HepG2 (cell line): ENCODE data around the gene CAPS. TPM values are rescaled to one million over a fixed set of nuclear protein-coding genes. Genes with fewer than 3 reads are reported as not detected.
A peak's percentile ranks its signal among the peaks of the same experiment; 100 is the strongest.

Experiments
- ADNP ChIP-seq: sonication (generic); formaldehyde crosslinking; IDR thresholded peaks from 2 replicates; pipeline ENCODE4 v1.4.0; 2020; ENCODE audit warnings: missing genetic modification reagents
- CBX5 ChIP-seq: sonication (generic); formaldehyde crosslinking; IDR thresholded peaks from 2 replicates; pipeline ENCODE4 v1.4.0; 2020; ENCODE audit warnings: missing genetic modification reagents, borderline replicate concordance
- HOXA9 ChIP-seq: sonication (generic); formaldehyde crosslinking; IDR thresholded peaks from 2 replicates; pipeline ENCODE4 v1.8.1; 2022; ENCODE audit warnings: missing genetic modification reagents, mild to moderate bottlenecking, moderate library complexity, borderline replicate concordance
- KLF15 ChIP-seq: sonication (generic); formaldehyde crosslinking; IDR thresholded peaks from 2 replicates; pipeline ENCODE4 v1.8.1; 2023; ENCODE audit warnings: borderline replicate concordance, mild to moderate bottlenecking, inconsistent platforms, missing genetic modification reagents, mixed read lengths
- MTERF4 ChIP-seq: sonication (generic); formaldehyde crosslinking; IDR thresholded peaks from 2 replicates; pipeline ENCODE4 v1.8.0; 2023; ENCODE audit warnings: mild to moderate bottlenecking, missing genetic modification reagents
- NCOR1 ChIP-seq: fragments of 200-600 bp; sonication (generic); IDR thresholded peaks from 2 replicates; pipeline ENCODE4 v1.7.0; 2017; ENCODE audit warnings: antibody characterized with exemption, low read length, borderline replicate concordance
- NFYC ChIP-seq: IDR thresholded peaks from 2 replicates; pipeline ENCODE4 v1.6.1; 2016; ENCODE audit warnings: missing genetic modification reagents, missing compliant biosample characterization
- PAX8 ChIP-seq: sonication (generic); formaldehyde crosslinking; IDR thresholded peaks from 2 replicates; pipeline ENCODE4 v1.8.0; 2022; ENCODE audit warnings: mild to moderate bottlenecking, missing genetic modification reagents, borderline replicate concordance
- POLR2AphosphoS2 ChIP-seq: IDR thresholded peaks from 2 replicates; pipeline ENCODE4 v1.6.1; 2011; ENCODE audit warnings: low read depth, low read length, improper control_type of control experiment
- RFXAP ChIP-seq: sonication (generic); formaldehyde crosslinking; IDR thresholded peaks from 2 replicates; pipeline ENCODE4 v1.4.0; 2020; ENCODE audit warnings: missing genetic modification reagents, borderline replicate concordance
- SMAD3 ChIP-seq: sonication (generic); formaldehyde crosslinking; IDR thresholded peaks from 2 replicates; pipeline ENCODE4 v1.4.0; 2020; ENCODE audit warnings: missing genetic modification reagents
- SP2 ChIP-seq: sonication (generic); formaldehyde crosslinking; IDR thresholded peaks from 2 replicates; pipeline ENCODE4 v1.5.1; 2020; ENCODE audit warnings: mild to moderate bottlenecking, missing genetic modification reagents
- TBL1XR1 ChIP-seq: fragments of 150-350 bp; IDR thresholded peaks from 2 replicates; pipeline ENCODE4 v1.6.1; 2014; ENCODE audit warnings: borderline replicate concordance, low read length; ENCODE audit not compliant: partially characterized antibody
- THAP8 ChIP-seq: sonication (generic); formaldehyde crosslinking; IDR thresholded peaks from 2 replicates; pipeline ENCODE4 v1.5.1; 2020; ENCODE audit warnings: missing genetic modification reagents, mild to moderate bottlenecking, borderline replicate concordance
- TRIM24 ChIP-seq: sonication (generic); formaldehyde crosslinking; IDR thresholded peaks from 2 replicates; pipeline ENCODE4 v1.8.0; 2022; ENCODE audit warnings: mild to moderate bottlenecking, missing genetic modification reagents
- ZNF20 ChIP-seq: sonication (generic); formaldehyde crosslinking; IDR thresholded peaks from 2 replicates; pipeline ENCODE4 v1.4.0; 2020; ENCODE audit warnings: mild to moderate bottlenecking, moderate library complexity, missing genetic modification reagents
- ZNF225 ChIP-seq: sonication (generic); formaldehyde crosslinking; IDR thresholded peaks from 2 replicates; pipeline ENCODE4 v1.4.0; 2020; ENCODE audit warnings: mild to moderate bottlenecking, missing genetic modification reagents
- ZNF280B ChIP-seq: sonication (generic); formaldehyde crosslinking; IDR thresholded peaks from 2 replicates; pipeline ENCODE4 v1.5.0; 2020; ENCODE audit warnings: missing genetic modification reagents, mild to moderate bottlenecking, borderline replicate concordance
- ZNF326 ChIP-seq: sonication (generic); formaldehyde crosslinking; IDR thresholded peaks from 2 replicates; pipeline ENCODE4 v1.4.0; 2020; ENCODE audit warnings: missing genetic modification reagents, borderline replicate concordance
- ZNF382 ChIP-seq: sonication (generic); formaldehyde crosslinking; IDR thresholded peaks from 2 replicates; pipeline ENCODE4 v1.5.0; 2020; ENCODE audit warnings: missing genetic modification reagents, mild to moderate bottlenecking, borderline replicate concordance
- ZNF75D ChIP-seq: sonication (generic); formaldehyde crosslinking; IDR thresholded peaks from 2 replicates; pipeline ENCODE4 v1.8.1; 2023; ENCODE audit warnings: missing genetic modification reagents, mild to moderate bottlenecking, borderline replicate concordance
- ZSCAN9 ChIP-seq: IDR thresholded peaks from 2 replicates; pipeline ENCODE4 v1.6.1; 2016; ENCODE audit warnings: borderline replicate concordance
- polyA plus RNA-seq, 8 experiments: library from polyadenylated mRNA; depleted of rRNA in 3 of 8; stranded (reverse) in 7 of 8; unstranded in 1 of 8; fragments of >200 nt; fragmentation: Illumina TruSeq in 4 of 8; extraction: Trizol in 4 of 8; gene quantifications; 2 replicates each; pipeline versions ENCODE4 v1.2.1 to v1.2.3, GENCODE V29; 2011 to 2016; ENCODE audit warnings: low read depth in 4 of 8, missing spikeins in 1 of 8, mixed read lengths in 1 of 8; ENCODE audit not compliant: insufficient read depth in 1 of 8
- total RNA-seq, 5 experiments: library from RNA; depleted of rRNA; stranded (reverse); fragments of >200 nt; fragmentation: Illumina TruSeq; extraction: Trizol; gene quantifications; 2 replicates each; pipeline ENCODE4 v1.2.3, GENCODE V29; 2016; ENCODE audit warnings: low read depth in 1 of 5
- TF ChIP-seq, protein P1 (sequence below): sonication (generic); formaldehyde crosslinking; IDR thresholded peaks from 2 replicates; pipeline ENCODE4 v1.9.0; 2021; ENCODE audit warnings: missing genetic modification reagents, borderline replicate concordance

Gene CAPS
- total and polyA plus RNA-seq, 2 of the 13 experiments (the other 11 are each of a cell fraction or from before 2014, with no cell fraction given) = 3.1 TPM

- TF ChIP-seq SMAD3 (CRISPR knock-in tag) (0 out of 2 replicates have a peak, but pooled peaks have one; percentile 46), ZSCAN9 (CRISPR knock-in tag) (no peak), HOXA9 (CRISPR knock-in tag) (no peak), RFXAP (peak; percentile 85; the same call in 1 of the 2 replicates), TRIM24 (CRISPR knock-in tag) (no peak), ZNF326 (CRISPR knock-in tag) (no peak), ZNF225 (CRISPR knock-in tag) (peak; percentile 22), ADNP (CRISPR knock-in tag) (no peak), NFYC (no peak), TBL1XR1 (no peak), KLF15 (CRISPR knock-in tag) (no peak), ZNF280B (peak; percentile 88), POLR2AphosphoS2 (0 out of 2 replicates have a peak, but pooled peaks have one; percentile 52), CBX5 (CRISPR knock-in tag) (peak; percentile 81; the same call in 1 of the 2 replicates), SP2 (CRISPR knock-in tag) (no peak), PAX8 (CRISPR knock-in tag) (no peak), THAP8 (no peak), MTERF4 (peak; percentile 75; the same call in 1 of the 2 replicates), ZNF75D (CRISPR knock-in tag) (0 out of 2 replicates have a peak, but pooled peaks have one; percentile 64), NCOR1 (peak; percentile 48; the same call in 1 of the 2 replicates), ZNF20 (0 out of 2 replicates have a peak, but pooled peaks have one; percentile 67), ZNF382 (CRISPR knock-in tag) (no peak)
- TF ChIP-seq, protein P1, sequence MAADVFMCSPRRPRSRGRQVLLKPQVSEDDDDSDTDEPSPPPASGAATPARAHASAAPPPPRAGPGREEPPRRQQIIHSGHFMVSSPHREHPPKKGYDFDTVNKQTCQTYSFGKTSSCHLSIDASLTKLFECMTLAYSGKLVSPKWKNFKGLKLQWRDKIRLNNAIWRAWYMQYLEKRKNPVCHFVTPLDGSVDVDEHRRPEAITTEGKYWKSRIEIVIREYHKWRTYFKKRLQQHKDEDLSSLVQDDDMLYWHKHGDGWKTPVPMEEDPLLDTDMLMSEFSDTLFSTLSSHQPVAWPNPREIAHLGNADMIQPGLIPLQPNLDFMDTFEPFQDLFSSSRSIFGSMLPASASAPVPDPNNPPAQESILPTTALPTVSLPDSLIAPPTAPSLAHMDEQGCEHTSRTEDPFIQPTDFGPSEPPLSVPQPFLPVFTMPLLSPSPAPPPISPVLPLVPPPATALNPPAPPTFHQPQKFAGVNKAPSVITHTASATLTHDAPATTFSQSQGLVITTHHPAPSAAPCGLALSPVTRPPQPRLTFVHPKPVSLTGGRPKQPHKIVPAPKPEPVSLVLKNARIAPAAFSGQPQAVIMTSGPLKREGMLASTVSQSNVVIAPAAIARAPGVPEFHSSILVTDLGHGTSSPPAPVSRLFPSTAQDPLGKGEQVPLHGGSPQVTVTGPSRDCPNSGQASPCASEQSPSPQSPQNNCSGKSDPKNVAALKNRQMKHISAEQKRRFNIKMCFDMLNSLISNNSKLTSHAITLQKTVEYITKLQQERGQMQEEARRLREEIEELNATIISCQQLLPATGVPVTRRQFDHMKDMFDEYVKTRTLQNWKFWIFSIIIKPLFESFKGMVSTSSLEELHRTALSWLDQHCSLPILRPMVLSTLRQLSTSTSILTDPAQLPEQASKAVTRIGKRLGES (CRISPR knock-in tag) = no peak
These were observed 10.3 kb upstream of the CAPS start, which contains the start of gene NDUFA11 (continued) for GRCh38 chr19:5903624-5904351.
